ENCODE results near the gene CAMK2D.

Gene CAMK2D

DNA sequence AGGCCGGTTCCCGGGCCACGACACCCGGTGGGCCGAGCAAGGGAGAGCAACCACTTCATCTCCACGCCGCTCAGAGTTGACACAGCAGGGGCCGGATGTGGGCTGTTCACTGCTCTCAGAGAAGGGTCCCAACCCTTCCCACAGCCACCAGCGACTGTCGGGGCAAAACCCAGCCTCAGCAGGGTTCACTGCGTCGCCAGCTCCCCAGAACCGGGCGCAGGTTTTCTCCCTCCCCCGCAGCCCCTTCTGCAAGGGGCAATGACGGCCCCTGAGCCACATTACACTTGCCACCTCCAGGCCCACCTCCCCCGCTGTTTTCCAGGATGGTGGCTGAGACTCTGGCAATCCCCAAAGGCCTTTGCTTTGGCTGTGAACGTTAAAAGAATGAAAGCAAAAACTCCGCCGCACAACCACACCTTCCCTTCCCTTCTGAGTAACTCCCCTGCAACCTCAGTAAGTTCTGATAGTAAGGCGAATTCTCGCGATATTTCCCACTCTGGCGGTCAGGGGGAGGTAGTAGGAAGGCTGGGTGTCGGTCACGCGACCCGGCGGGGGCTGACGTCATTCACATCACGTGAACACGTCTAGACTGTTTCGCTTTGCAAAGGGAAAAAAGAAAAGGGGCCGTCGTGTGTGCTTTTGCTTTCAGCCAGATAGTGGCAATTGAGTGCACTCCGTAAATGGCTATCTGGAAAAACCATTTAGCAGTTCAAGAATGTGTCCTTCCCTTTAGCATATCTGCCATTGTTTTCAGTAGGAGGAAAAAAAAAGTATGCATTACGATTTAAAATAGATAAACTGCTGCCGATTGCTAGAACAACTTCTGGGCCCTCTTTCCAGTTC, 869 bp upstream of the CAMK2D start:
- peak; percentile 99 for DNase-seq

DNA sequence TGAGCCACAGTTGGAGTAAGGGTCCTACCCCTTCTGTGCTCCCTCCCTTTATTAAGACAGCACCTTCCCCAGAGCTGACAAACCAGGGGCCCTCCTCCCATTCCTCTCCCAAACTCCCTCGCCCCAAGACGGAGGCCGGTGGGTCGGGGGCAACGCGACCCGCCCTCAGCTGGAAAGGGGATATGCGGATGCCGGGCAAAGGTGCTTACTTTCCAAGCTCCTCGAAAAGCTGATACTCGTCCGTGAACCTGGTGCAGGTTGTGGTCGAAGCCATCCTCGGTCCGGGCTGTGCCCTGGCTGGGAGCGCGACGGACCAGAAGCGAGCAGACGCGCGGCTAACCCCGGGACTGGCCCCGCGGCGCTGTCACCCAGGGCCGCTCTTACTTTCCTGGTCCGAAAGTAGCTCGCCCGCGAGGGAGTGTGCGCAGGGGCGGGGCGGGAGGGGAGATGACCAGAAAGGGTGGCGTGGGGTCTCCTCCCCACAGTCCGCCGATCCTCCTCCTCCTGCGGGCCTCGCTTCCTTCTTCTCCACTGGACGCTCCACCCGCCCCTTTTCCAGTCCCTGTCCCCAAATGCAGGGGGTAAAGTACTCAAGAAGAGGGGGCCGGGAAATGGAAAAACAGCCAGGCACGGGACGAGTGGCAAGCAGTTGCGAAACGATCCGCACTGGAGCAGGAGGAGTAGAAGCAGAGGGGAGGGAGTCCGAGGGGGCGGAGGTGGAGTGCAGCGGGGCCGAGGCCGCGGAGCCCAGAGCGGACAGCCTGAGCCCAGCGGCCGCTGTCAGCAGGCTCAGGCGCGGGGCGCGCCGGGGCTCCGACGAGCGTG, 531 bp downstream of the CAMK2D start:
- DNase-seq, result peak; percentile 39

DNA sequence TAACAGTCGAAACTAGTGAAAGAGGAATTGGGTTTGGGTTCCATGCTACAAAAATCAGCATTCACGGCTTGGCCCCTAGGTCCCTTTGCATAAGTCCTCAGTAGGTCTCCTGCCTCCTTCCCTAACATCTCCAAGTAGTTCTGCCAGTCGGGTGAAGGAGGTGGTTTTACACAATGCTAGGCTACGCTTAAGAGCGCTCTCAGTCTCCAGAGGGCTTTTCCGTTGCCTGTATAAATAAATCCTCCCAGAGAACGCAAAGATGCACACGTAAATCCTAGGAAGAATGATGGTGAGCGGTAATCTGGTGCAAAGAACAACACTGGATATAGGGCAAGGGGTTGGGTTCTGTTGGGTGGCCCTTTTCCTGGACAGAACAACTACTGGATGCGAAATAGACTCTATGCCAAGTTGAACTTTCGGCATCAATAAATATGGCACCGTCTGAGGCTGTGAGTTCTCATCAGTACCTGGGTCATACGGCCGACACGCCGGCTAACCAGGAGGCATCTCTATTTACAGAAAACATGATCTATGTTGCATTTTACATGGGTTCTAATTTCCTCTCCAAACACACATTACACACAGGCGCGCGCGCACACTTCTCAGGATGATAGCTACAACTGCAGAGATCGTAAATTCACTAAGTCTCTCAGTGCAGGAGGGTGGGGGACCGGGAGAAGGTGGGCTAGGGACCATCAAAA, 1.3 kb downstream of the CAMK2D start:
- peak; percentile 52 for DNase-seq

DNA sequence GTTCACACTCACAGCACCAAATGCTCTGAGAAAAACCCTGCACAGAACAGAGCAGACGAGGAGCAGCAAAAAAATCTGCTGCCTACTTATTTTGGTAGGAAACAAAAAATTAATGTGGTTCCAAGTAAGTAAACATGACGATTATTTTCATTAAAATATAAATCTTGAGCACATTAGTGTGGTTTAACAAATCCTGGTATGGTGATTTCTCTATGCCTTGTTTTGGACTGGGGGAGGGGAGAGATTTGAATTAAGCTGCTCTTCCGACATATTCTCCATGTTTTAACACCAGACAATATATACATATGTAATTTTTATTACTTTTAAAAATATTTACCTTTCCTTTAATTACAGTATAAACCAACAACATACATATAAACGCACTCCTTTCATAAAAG, 1.8 kb downstream of the CAMK2D start:
- DNase-seq, result no peak

DNA sequence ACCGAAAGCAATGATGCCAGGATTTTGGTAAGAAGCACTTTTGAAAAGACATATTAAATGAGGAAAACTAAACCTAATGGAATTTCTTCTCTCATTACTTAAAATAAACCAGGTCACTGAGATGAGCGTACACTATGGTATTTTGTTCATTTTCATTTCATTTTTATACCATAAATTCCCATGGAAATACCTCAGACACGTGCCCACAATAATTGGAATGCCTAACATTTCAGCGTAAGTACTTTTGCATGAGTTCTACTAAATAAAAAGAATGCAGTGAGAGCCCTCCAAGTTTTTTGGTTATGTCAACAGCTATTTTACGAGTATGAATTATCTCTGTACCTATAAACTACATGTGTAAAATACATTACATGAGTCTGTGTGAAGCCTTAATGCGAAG, 3.2 kb downstream of the CAMK2D start:
- DNase-seq, result no peak

DNA sequence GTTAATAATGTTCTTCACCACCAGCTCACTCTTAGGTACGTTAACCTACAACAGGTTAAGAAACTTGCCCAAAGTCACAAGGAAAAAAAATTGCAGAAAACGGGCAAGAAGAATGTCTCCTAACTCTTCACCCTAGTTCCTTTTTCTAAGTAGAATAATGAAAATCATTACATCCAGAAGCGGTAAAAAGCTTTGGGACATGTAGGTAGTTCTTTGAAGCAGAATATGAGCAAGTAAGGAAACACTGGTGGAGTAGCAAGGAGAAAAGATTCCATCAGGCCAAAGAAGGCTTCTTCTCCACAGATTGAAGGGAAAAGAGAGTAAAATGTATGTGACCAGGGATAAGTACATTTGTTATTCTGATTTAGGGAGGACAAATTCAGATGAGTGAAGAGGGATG, 4.1 kb downstream of the CAMK2D start:
- no peak for DNase-seq

DNA sequence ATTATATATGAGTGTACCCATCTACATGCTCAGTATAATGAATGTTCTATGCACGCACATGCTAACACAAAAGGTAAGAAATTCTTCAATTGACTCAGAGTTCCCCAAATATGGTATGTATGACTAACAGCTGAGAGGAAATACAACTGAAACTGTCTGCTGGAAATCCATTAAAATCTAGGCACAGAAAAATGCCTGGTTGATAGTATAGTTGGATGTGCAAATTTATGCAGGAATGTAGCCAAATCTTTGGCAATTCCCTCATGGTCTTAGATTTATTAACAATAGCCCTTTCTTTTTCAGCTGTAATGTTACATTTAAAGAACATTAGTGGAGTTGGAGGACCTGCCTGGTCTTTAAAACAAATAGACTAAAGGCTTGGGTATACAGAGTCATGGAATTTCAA, 5.5 kb downstream of the CAMK2D start:
- peak; percentile 20 for DNase-seq

DNA sequence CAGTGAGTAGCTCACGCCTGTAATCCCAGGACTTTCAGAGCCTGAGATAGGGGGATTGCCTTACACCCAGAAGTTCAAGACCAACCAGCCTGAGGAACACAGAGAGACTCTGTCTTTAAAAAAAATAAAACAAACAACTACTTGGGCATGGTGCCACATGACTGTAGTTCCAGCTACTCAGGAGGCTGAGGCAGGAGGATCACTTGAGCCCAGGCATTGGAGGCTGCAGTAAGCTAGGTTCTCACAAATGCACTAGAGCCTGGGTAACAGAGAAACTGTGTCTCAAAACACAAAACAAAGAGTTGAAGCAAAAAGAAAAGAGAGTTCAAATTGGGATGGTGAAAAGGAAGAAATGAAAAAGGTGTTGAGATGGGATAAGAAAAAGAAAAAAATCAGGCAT, 10.8 kb downstream of the CAMK2D start:
- DNase-seq, result no peak

DNA sequence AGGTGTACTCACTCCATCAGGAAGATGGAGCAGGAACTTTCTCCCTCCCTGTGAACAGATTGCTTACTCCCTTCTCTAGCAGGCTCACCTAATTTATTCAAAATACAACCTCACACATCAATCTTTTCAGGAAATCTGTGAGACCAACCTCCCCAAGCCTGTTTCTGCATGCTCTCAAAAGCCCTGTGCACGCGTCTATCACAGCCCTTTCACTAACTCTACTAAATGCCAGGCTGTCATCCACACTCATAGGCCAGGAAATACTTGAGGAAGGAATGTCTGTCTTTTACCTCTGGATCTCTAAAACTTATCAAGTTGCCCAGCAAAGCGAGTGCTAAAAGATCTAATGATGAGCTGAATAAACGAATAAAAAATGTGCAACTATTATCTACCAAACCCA, 11.2 kb downstream of the CAMK2D start:
- DNase-seq, result no peak

DNA sequence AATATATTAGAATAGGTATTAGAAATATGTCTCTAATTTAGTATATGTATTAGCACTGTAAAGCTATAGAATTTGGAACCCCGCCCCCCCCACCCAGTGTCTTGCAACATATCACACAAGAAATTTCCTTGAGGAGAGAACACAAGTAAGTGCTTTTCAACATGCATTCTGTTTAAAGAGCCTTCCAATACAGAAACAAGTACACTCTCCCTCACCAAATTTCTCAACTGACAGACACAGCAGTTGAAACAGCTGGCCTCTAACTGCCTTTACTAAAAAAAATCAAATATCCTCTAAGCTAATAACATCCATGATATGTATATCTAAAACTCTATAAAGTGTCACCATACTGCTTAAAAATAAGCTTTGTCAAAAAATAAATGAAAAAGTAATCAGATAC, 12.4 kb downstream of the CAMK2D start:
- DNase-seq, result no peak

DNA sequence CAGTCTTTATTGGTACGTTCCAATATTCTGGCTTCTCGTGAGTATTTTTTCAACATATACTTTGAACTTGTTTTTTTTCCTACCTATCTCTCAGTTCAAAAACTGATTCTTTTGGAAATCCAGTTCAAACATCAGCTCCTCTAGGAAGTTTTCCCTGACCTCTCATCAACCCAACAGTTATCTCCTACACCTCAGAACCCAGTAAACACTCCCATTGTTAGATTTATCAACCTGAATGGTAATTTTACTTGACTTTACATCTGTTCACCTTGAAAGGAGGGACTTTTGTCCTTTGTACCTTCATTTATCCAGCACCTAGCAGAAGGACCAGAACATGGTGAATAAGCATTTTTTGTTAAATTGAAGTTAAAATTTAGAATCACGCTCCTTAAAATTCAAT, 13.6 kb downstream of the CAMK2D start:
- DNase-seq, result no peak

DNA sequence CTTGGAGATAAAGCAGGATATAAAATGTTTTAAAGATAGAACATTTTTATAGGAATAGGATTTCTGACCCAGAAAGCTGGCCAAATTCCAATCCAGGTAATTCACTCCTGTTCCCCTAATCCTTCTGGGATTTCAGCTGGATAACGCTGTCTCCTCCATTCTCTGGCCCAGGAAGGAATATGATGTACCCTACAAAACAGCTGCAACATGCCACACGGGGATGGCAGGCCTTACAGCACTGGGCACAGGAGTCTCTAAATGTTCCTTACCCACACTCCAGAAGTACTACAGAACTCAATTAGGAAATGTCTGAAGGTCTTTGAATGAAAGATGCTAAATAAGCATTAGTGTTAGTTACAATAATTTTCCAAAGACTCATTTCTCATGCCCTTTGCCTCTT, 15.8 kb downstream of the CAMK2D start:
- no peak for DNase-seq

DNA sequence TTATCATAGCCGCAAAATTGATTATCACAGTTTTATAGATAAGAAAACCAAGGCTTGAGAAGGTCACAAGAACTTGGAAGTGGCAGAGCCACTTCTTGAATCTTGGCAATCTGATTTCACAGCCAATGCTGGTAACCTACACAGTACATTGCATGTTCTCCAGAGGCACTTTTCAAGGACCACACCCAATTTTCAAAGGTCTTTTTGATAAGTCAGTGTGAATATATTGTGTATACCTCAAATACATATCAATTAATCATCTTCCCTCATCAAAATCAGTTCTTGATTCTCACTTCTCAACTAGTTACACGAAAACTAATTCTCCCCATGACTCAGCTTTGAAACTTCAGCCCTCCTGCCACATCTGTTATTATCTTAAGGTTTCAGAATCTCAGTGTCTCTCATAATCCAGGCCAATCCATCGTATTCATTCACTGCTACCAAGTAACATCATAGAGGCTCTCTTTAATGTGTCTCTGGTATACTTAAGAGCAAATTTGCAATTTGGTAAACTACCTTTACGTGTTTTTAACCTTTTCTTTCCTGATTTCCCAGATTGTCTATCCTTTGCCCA, 16.8 kb downstream of the CAMK2D start:
- no peak for DNase-seq

DNA sequence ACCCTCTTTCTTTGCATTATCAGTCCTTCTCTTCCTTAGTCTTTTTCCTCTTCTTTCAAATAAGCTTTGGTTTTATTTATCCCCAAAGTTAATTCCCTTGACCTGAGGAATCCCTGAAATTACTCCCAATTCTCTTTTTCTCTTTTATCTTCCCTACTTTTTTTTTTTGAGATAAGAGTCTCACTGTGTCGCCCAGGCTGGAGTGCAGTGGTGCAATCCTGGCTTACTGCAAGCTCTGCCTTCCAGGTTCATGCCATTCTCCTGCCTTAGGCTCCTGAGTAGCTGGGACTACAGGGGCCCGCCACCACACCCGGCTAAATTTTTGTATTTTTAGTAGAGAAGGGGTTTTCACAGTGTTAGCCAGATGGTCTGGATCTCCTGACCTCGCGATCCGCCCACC, 17.8 kb downstream of the CAMK2D start:
- DNase-seq, result no peak

DNA sequence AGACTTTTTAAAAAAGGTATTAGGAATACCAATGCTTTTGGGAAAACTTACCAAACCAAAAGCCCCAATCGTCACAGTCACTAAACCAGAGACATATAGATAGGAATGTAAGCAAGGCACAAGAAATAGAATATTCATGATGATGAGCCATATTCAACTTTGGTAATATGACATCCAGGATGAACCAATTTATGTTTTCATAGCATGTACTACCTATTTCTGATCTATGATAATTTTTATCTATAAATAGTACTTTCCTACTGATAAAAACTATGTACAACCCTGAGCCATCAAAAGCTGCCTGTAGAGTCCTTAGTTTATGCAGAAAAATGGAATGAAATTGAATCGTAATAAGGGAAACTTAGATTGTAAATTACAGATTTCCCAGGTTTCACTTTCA, 18.9 kb downstream of the CAMK2D start:
- DNase-seq, result no peak

DNA sequence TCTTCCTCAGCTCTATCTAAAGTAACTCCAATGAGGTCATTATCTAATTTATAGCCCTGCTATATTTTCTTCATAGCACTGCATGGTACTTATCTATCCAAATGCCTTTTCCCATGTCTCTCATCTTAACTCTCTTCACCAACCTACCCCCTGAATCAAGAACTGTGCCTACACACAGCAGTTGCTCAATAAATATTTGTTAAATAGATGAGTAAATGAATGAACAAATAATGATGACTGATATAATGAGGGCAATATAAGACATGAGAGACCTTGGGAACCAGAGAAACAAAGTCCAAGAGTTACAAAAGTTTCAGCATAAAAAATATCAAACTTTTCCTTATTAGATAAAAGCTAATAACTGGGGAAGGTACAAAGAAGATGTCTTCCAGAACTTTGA, 19.6 kb downstream of the CAMK2D start:
- DNase-seq, result no peak

DNA sequence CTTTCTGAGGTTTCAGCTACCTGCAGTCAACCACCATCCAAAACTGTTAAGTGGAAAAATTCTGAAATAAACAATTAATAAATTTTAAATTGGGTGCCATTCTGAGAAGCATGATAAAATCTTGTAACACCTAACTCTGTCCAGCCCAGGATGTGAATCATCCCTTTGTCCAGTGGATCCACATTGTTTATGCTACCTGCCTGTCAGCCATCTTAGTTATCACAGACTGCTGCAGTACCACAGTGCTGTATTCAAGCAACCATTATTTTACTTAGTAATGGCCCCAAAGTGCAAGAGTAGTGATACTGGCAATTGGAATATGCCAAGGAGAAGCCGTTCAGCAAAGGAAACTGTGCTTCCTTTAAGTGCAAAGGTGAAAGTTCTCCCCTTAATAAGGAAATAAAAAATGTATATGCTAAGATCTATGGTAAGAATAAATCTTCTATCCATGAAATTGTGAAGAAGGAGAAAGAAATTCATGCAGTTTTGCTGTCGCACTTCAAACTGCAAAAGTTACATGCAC, 20.6 kb downstream of the CAMK2D start:
- no peak for DNase-seq

DNA sequence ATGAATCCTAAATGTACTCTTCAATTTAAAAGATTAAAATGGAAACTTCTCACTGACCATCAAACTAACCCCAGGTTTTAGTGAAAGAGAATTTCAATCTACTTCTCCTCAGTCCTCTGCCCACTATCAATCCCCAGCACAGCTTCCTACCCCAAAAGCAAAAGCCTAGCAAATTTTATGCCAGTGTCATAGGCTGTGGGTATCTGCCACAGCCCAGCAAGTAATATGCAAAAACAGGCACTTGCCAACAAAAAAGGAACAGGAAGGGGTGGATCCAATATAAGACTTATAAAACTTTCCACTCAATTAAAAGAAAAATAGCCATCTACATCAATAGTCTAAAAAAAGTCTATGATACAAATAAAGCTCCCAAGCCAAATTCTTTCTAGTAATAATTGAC, 22.3 kb downstream of the CAMK2D start:
- DNase-seq, result no peak

DNA sequence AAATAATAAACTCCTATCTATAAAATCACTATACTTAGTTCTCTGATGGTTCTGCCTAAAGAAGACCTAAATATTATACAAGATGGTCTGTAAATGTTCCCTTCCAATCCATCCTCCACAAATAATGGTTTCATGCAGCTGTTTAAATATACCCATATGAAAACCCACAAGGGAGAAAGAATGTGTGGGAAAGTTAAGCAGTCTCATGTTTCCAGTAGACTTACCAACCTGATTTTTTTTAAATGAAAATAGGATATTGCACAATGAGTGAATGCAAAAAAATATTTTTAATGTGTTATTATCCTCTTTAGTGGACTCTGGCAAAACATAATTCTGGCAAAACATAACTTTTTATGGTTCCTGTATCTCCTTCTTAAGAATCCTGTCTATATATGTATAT, 23.3 kb downstream of the CAMK2D start:
- no peak for DNase-seq

DNA sequence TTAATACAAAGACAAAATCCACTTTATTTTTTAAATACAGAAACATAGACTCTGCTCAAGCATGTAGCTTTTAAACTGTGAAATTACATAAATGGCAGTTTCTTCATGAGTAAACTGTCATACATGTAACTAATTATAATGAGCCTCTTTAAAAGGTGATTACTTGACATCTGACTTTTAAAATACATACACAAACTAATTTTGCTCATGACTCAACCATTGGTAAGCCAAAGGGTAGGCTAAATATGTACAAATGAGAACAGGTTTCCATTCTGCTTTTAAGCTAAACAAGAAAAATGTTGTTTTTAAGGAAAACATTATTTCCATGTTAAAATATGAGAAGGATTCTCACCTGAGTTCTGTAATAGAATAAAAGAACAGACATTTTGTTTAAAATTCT, 27.9 kb downstream of the CAMK2D start:
- DNase-seq, result no peak

DNA sequence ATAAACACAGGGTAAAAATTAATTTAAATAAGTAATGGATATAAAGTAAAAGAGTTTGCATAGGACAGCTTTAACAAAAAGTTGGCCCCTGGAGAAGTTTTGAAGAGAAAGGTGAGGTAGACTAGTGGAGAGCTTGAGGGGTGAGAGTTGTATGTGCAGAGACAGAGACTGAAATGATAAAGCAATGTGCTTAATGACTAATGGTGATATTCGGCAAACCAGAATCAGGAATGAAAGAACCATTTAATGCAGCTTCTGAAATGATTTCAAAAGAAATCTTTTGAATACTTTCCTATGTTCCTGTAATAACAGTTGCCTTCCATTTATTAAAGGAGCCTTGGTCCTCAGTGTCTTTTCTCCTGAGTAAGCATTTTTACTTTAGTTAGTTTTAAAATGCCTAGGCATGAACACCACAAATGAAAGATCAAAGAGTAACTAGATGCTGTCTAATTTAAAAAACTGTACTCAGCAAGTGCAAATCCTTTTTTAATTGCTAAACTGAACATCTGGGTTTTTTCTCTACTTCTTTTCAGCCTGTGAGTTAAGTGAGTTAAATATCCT, 28.5 kb downstream of the CAMK2D start:
- DNase-seq, result no peak

DNA sequence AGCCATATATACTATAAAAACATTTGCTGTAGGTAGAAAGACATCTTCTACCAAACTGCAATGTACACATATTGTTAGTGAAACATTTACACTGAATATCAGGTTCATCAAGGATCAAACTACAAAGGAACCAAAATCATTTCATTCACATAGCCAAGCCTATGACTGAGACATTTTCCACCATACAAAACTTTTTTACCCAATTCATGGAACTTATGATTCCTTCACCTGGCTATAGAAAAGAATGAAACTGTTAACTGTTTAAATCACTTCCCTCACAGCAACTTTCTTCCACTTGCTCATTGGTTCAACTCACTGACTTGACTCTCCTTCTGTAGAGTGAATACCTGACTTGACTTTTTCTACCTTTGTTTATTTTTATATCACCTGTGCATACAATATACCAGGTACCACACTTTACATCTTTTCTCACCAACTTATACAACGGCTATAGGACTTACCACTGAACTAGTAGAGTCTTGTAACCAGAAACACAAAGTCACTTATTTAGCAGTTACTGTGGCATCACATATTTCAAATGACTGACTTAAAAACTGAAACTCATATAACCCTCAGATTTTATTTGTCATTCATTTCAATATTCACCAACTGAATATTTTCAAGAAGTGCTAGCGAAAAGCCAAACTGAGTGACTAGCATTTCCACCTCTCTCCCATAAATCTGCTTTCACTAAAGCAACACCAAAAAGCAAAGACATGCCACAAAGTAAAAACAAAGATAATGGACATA, 30.9 kb downstream of the CAMK2D start:
- DNase-seq, result no peak

All from amniotic stem cell (primary cell).